Endothelial cell of umbilical vein (primary cell): ENCODE measurements around the gene TRNP1.

Experiments used
- EZH2 ChIP-seq: IDR thresholded peaks from 2 replicates; pipeline ENCODE4 v1.6.1; 2012; ENCODE audit warnings: borderline replicate concordance, low read depth, mild to moderate bottlenecking, moderate library complexity, low read length, inconsistent platforms; ENCODE audit not compliant: severe bottlenecking
- FOS ChIP-seq: IDR thresholded peaks from 2 replicates; pipeline ENCODE4 v1.6.1; 2011; ENCODE audit warnings: mild to moderate bottlenecking, low read length, moderate library complexity, borderline replicate concordance; ENCODE audit not compliant: insufficient read depth
- GATA2 ChIP-seq: IDR thresholded peaks from 2 replicates; pipeline ENCODE4 v1.7.0; 2011; ENCODE audit warnings: low read depth, mild to moderate bottlenecking, moderate library complexity, mixed read lengths, low read length; ENCODE audit not compliant: insufficient read length, insufficient read depth
- JUN ChIP-seq: IDR thresholded peaks from 2 replicates; pipeline ENCODE4 v1.6.1; 2011; ENCODE audit warnings: borderline replicate concordance, low read depth; ENCODE audit not compliant: insufficient read length, insufficient read depth
- MYC ChIP-seq: IDR thresholded peaks from one replicate; pipeline ENCODE4 v1.6.1; 2011; ENCODE audit warnings: mild to moderate bottlenecking, low read depth, low read length
- POLR2A ChIP-seq: IDR thresholded peaks from 2 replicates; pipeline ENCODE4 v1.6.1; 2012; ENCODE audit warnings: low read depth, mild to moderate bottlenecking, control low read depth, low read length
- POLR2AphosphoS5 ChIP-seq: IDR thresholded peaks from 2 replicates; pipeline ENCODE4 v1.6.1; 2012; ENCODE audit warnings: low read depth, mild to moderate bottlenecking, control low read depth, low read length, moderate library complexity; ENCODE audit not compliant: insufficient read depth
- TF ChIP-seq, protein P1 (sequence below), 2 donors: IDR thresholded peaks; 1 replicate in 1 of 2; 2 replicates in 1 of 2; pipeline ENCODE4 v1.5.1; 2011; ENCODE audit warnings: low read length in 2 of 2, mild to moderate bottlenecking in 2 of 2, moderate library complexity in 2 of 2, control low read depth in 1 of 2, inconsistent platforms in 1 of 2, low read depth in 1 of 2; ENCODE audit not compliant: insufficient read depth in 1 of 2; ENCODE audit errors: extremely low read depth in 1 of 2
- TF ChIP-seq, protein P2 (sequence below): IDR thresholded peaks from 2 replicates; pipeline ENCODE4 v1.6.1; 2011; ENCODE audit not compliant: insufficient read depth, insufficient read length

DNA sequence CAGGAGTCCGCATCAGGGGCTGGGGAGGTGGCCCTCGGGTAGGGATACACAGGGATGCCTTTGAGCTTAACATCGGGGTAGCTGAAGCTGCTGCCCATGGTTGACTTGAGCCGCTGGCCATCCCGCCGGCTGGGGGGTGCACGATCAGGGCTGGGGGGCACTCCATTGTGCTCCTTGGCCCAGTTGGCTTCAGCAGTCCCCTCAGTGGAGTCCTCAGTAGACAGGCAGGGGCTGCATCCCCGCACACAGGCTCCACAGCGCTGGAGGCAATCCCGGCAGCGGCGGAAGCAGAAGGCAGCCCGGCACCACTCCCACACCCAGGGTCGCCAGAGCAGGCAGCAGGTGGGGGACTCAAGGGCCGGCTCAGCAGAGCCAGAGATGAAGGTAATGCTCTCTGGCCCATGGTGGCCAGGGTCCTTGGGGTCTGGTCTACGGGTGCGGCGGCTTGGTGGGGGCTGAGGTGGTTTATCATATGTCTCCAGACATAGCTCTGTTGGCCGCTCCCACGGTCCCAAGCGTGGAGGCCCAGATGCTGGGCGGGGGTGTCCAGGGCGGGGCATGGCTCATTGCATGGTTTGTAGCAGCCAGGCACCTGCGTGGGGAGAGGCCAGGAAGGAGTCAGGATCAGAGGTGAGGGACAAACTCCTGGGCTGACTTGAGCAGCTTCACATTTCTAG is 41.5 kb upstream of the TRNP1 start:
- TF ChIP-seq, protein P1, sequence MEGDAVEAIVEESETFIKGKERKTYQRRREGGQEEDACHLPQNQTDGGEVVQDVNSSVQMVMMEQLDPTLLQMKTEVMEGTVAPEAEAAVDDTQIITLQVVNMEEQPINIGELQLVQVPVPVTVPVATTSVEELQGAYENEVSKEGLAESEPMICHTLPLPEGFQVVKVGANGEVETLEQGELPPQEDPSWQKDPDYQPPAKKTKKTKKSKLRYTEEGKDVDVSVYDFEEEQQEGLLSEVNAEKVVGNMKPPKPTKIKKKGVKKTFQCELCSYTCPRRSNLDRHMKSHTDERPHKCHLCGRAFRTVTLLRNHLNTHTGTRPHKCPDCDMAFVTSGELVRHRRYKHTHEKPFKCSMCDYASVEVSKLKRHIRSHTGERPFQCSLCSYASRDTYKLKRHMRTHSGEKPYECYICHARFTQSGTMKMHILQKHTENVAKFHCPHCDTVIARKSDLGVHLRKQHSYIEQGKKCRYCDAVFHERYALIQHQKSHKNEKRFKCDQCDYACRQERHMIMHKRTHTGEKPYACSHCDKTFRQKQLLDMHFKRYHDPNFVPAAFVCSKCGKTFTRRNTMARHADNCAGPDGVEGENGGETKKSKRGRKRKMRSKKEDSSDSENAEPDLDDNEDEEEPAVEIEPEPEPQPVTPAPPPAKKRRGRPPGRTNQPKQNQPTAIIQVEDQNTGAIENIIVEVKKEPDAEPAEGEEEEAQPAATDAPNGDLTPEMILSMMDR (IDR thresholded peaks at IDR 0.05; ENCODE audit: extremely low read depth in 1 of 2, insufficient read depth in 1 of 2, low read depth in 1 of 2, low read length in 2 of 2), result no peak
- TF ChIP-seq POLR2A (no peak), MYC (no peak), POLR2AphosphoS5 (no peak), EZH2 (no peak), FOS (no peak), JUN (no peak), GATA2 (no peak)
- TF ChIP-seq, protein P2, sequence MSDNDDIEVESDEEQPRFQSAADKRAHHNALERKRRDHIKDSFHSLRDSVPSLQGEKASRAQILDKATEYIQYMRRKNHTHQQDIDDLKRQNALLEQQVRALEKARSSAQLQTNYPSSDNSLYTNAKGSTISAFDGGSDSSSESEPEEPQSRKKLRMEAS, result no peak
